DND-41 (cell line): Measurements from ENCODE around the gene CAGE1.

ENCODE experiments used
- ATAC-seq: fragments of 200-7000 bp; cut with Tn5 transposase; 3 replicates; pipeline ENCODE4 v1.9.1; 2021; ENCODE audit warnings: low read depth; ENCODE audit not compliant: insufficient read depth
- DNase-seq: peaks from one replicate; pipeline ENCODE4 v3.0.0-alpha.2; 2020
- H2AFZ ChIP-seq: 2 replicates; pipeline ENCODE4 v1.6.0; 2012; ENCODE audit warnings: low read depth, low read length
- H3K27ac ChIP-seq: 2 replicates; pipeline ENCODE4 v1.5.1; 2012; ENCODE audit warnings: low read length, inconsistent platforms
- H3K27me3 ChIP-seq: fragments of 200-600 bp; sonication (generic); 2 replicates; pipeline ENCODE4 v1.6.0; 2012; ENCODE audit warnings: low read length, mild to moderate bottlenecking, inconsistent platforms; ENCODE audit not compliant: insufficient read depth, poor library complexity
- H3K36me3 ChIP-seq: 2 replicates; pipeline ENCODE4 v1.5.1; 2012; ENCODE audit warnings: low read length, inconsistent platforms; ENCODE audit not compliant: insufficient read depth
- H3K4me1 ChIP-seq: 2 replicates; pipeline ENCODE4 v1.5.1; 2012; ENCODE audit warnings: mild to moderate bottlenecking, low read length; ENCODE audit not compliant: insufficient read depth
- H3K4me2 ChIP-seq: 2 replicates; pipeline ENCODE4 v1.6.0; 2012; ENCODE audit warnings: mild to moderate bottlenecking, moderate library complexity, low read length, inconsistent platforms; ENCODE audit not compliant: insufficient read depth
- H3K4me3 ChIP-seq, 2 experiments: fragments of 200-600 bp in 1 of 2; shearing (Covaris generic) in 1 of 2; 2 replicates each; pipeline ENCODE4 v1.5.1; 2012 to 2016; ENCODE audit warnings: inconsistent platforms in 2 of 2, low read length in 2 of 2, mild to moderate bottlenecking in 2 of 2, low read depth in 1 of 2, moderate library complexity in 1 of 2
- H3K79me2 ChIP-seq: 2 replicates; pipeline ENCODE4 v1.6.0; 2012; ENCODE audit warnings: low read length, inconsistent platforms; ENCODE audit not compliant: insufficient read depth
- H3K9ac ChIP-seq: 2 replicates; pipeline ENCODE4 v1.6.0; 2012; ENCODE audit warnings: low read depth, mild to moderate bottlenecking, inconsistent platforms, low read length, moderate library complexity
- H3K9me3 ChIP-seq: 2 replicates; pipeline ENCODE4 v1.5.1; 2012; ENCODE audit warnings: low read length, moderate library complexity, mild to moderate bottlenecking, inconsistent platforms; ENCODE audit not compliant: insufficient read depth, severe bottlenecking
- H4K20me1 ChIP-seq: 2 replicates; pipeline ENCODE4 v1.6.0; 2012; ENCODE audit warnings: low read length; ENCODE audit not compliant: insufficient read depth
- EZH2 ChIP-seq: IDR thresholded peaks from 3 replicates; pipeline ENCODE4 v1.6.1; 2012; ENCODE audit warnings: borderline replicate concordance, low read depth, mild to moderate bottlenecking, moderate library complexity, low read length, inconsistent platforms; ENCODE audit not compliant: severe bottlenecking
- TF ChIP-seq, protein P1 (sequence below): IDR thresholded peaks from 2 replicates; pipeline ENCODE4 v1.5.1; 2012; ENCODE audit warnings: borderline replicate concordance, low read length, moderate library complexity, mild to moderate bottlenecking; ENCODE audit not compliant: poor library complexity, severe bottlenecking; ENCODE audit errors: extremely low read depth

CAGE1 gene

DNA sequence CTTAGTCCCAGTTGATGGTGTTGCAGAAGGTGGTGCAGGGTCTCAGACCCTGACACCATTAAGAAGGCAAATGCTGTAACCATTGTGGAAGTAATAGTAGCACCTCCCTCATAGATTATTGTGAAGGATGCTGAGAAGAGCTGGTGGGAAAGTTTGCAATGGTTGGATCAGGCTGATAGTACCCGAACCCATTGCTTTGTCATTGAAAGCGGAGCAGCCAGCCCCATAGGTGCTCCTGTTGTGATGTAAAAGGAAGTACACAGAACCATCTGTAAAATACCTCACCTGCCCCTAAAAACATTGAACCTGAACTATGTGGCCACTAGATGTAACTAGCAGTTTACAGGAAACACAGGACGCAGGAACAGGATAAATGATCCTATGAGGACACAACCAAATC lies 31.5 kb upstream of the CAGE1 start:
- H3K9ac ChIP-seq: no peak overlapping the region
- no peak overlapping the region for H2AFZ ChIP-seq
- H3K27ac ChIP-seq: no peak overlapping the region
- peaks cover 27% of the 10 kb centered on the region; the same call in 1 of the 2 replicates for H3K36me3 ChIP-seq
- no peak overlapping the region for H3K4me2 ChIP-seq
- no peaks in the 10 kb centered on the region for H4K20me1 ChIP-seq
- TF ChIP-seq, protein P1, sequence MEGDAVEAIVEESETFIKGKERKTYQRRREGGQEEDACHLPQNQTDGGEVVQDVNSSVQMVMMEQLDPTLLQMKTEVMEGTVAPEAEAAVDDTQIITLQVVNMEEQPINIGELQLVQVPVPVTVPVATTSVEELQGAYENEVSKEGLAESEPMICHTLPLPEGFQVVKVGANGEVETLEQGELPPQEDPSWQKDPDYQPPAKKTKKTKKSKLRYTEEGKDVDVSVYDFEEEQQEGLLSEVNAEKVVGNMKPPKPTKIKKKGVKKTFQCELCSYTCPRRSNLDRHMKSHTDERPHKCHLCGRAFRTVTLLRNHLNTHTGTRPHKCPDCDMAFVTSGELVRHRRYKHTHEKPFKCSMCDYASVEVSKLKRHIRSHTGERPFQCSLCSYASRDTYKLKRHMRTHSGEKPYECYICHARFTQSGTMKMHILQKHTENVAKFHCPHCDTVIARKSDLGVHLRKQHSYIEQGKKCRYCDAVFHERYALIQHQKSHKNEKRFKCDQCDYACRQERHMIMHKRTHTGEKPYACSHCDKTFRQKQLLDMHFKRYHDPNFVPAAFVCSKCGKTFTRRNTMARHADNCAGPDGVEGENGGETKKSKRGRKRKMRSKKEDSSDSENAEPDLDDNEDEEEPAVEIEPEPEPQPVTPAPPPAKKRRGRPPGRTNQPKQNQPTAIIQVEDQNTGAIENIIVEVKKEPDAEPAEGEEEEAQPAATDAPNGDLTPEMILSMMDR: no peak
- TF ChIP-seq EZH2: no peak
- H3K4me3 ChIP-seq: no peak overlapping the region
- DNase-seq (no peak), ATAC-seq (no peak)
- no peaks in the 10 kb centered on the region for H3K4me1 ChIP-seq
- H3K9me3 ChIP-seq: no peaks in the 10 kb centered on the region
- no peaks in the 10 kb centered on the region for H3K27me3 ChIP-seq
- H3K79me2 ChIP-seq: no peaks in the 10 kb centered on the region

DNA sequence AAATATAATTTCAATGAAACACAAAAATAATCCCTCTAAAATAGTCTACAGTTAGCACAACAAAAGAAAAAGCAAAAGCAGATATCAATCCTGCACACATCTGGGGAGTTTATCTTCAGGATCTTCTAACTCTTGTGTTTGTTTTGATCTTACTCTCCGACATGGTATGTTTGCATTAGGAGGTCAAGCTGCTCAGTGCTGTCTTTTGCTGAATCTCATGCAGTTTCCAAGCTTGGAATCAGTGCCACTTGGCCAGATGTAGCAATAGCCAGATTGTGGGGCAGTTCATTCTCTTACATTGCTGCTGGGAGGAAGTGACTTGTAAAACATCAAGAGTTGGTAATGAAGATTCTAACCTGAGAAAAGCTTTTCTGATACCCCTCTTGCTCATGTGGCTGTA lies 29.5 kb upstream of the CAGE1 start:
- Histone ChIP-seq H3K36me3 (peaks cover 47% of the 10 kb centered on the region), H3K27me3 (no peaks in the 10 kb centered on the region), H3K9me3 (no peaks in the 10 kb centered on the region), H3K4me1 (no peaks in the 10 kb centered on the region), H2AFZ (no peak overlapping the region), H3K79me2 (no peaks in the 10 kb centered on the region), H3K4me3 (no peak overlapping the region), H4K20me1 (no peaks in the 10 kb centered on the region), H3K9ac (no peak overlapping the region), H3K27ac (no peak overlapping the region), H3K4me2 (no peak overlapping the region)
- TF ChIP-seq, protein P1: no peak
- TF ChIP-seq EZH2: no peak
- DNase-seq (no peak), ATAC-seq (no peak)

DNA sequence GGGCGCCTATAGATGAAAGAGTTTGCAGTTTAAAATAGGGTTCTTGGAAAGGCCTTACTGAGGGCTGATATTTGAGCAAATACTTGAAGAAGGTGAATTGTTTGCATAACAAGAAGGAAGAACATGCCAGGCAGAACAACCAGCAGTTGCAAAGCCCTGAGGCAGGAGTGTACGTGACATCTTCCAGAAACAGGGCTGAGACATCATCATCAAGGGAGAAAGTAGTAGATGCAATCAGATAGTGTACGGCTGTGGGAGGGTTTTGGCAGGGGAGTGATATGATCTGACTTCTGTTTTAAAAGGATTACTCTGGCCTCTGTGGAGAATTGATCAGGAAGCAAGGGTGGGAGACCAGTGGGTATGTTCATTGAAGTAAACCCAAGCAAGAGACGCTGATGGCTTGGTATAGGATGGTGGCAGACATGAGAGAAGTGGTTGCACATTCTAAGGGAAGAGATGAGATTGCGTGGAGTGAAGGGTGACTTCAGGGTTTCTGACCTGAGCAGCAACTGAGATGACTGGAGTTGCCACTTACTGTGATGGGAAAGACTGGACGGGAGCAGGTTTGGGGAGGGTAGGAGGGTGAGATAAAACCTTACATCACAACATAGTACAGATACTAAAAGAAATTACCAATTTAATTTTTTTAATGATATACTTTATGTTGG lies 28.8 kb upstream of the CAGE1 start:
- H3K9ac ChIP-seq: no peak overlapping the region
- DNase-seq (no peak), ATAC-seq (0 out of 3 replicates have a peak, but pooled peaks have one; percentile 19)
- H3K36me3 ChIP-seq: peaks cover 54% of the 10 kb centered on the region
- H2AFZ ChIP-seq: no peak overlapping the region
- no peak overlapping the region for H3K27ac ChIP-seq
- H3K27me3 ChIP-seq: no peaks in the 10 kb centered on the region
- TF ChIP-seq EZH2: no peak
- TF ChIP-seq, protein P1: no peak
- no peaks in the 10 kb centered on the region for H4K20me1 ChIP-seq
- H3K79me2 ChIP-seq: no peaks in the 10 kb centered on the region
- no peak overlapping the region for H3K4me3 ChIP-seq
- H3K4me1 ChIP-seq: no peaks in the 10 kb centered on the region
- no peak overlapping the region for H3K4me2 ChIP-seq
- H3K9me3 ChIP-seq: no peaks in the 10 kb centered on the region

DNA sequence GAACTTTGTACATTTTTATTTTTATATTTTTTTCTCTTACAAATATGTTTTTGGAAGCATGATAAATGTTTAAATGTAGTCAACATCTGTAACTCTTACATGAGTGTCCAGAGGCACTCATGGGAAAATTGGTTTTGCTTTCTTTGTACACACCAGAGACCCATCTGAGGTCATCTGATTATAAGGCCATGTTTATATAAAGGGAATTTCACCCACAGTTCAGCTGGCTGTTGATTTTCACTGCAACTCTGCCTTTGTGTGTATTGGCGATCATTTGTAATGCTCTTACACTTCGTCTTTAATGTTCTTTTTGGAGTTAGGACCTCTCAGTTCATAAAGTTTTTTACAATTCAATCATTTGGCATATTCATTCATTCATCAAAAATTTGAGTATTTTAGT lies 28.1 kb upstream of the CAGE1 start:
- Histone ChIP-seq H3K9ac (no peak overlapping the region), H3K4me3 (no peak overlapping the region), H3K79me2 (no peaks in the 10 kb centered on the region), H2AFZ (no peak overlapping the region), H3K27ac (no peak overlapping the region), H3K4me2 (no peak overlapping the region), H3K4me1 (no peaks in the 10 kb centered on the region), H3K27me3 (no peaks in the 10 kb centered on the region), H3K9me3 (no peaks in the 10 kb centered on the region), H3K36me3 (peaks cover 59% of the 10 kb centered on the region), H4K20me1 (no peaks in the 10 kb centered on the region)
- no peak for ATAC-seq
- TF ChIP-seq, protein P1: no peak
- TF ChIP-seq EZH2: no peak
- DNase-seq: no peak
